SK-N-SH treated with all-trans-retinoic acid at 6 μM for 48 hours (cell line): ENCODE measurements around the gene FCAMR.
"Not testable (repeated sequence)": the region's sequence is repeated elsewhere in the genome, so short reads cannot be mapped to it uniquely, and the experiment has no call there.

ENCODE experiments used
- ATAC-seq: fragments of 200-7000 bp; cut with Tn5 transposase; 3 replicates; pipeline ENCODE4 v1.9.1; 2020; ENCODE audit warnings: mild to moderate bottlenecking, moderate library complexity
- ARNTL ChIP-seq: fragments of 450-650 bp; formaldehyde crosslinking; IDR thresholded peaks from 2 replicates; pipeline ENCODE4 v1.5.0; 2020; ENCODE audit warnings: low read depth, mild to moderate bottlenecking, moderate library complexity, borderline replicate concordance
- BACH2 ChIP-seq: fragments of 250-450 bp; sonication (Bioruptor Pico); IDR thresholded peaks from 2 replicates; pipeline ENCODE4 v1.9.0; 2021; ENCODE audit warnings: mild to moderate bottlenecking, borderline replicate concordance
- ESRRG ChIP-seq: fragments of 250-450 bp; sonication (Bioruptor Pico); IDR thresholded peaks from 2 replicates; pipeline ENCODE4 v1.6.1; 2021; ENCODE audit warnings: mild to moderate bottlenecking
- OSR1 ChIP-seq: fragments of 250-450 bp; sonication (Bioruptor Pico); IDR thresholded peaks from 2 replicates; pipeline ENCODE4 v1.8.0; 2022; ENCODE audit warnings: moderate library complexity, mild to moderate bottlenecking, inconsistent platforms
- PPARA ChIP-seq: fragments of 250-450 bp; sonication (Bioruptor Pico); IDR thresholded peaks from 2 replicates; pipeline ENCODE4 v1.5.0; 2020; ENCODE audit warnings: mild to moderate bottlenecking, borderline replicate concordance
- SNAI2 ChIP-seq: fragments of 250-450 bp; sonication (Bioruptor Pico); IDR thresholded peaks from 2 replicates; pipeline ENCODE4 v1.5.0; 2020; ENCODE audit warnings: mild to moderate bottlenecking, moderate library complexity
- TOX ChIP-seq: fragments of 250-450 bp; sonication (Bioruptor Pico); IDR thresholded peaks from 2 replicates; pipeline ENCODE4 v1.8.0; 2021; ENCODE audit warnings: mild to moderate bottlenecking, moderate library complexity, borderline replicate concordance
- ZC3H10 ChIP-seq: fragments of 250-450 bp; sonication (Bioruptor Pico); IDR thresholded peaks from 2 replicates; pipeline ENCODE4 v1.5.1; 2021; ENCODE audit warnings: mild to moderate bottlenecking, moderate library complexity
- ZFP3 ChIP-seq: fragments of 250-450 bp; sonication (Bioruptor Pico); IDR thresholded peaks from 2 replicates; pipeline ENCODE4 v1.5.0; 2020; ENCODE audit warnings: mild to moderate bottlenecking, moderate library complexity
- ZFP30 ChIP-seq: fragments of 450-650 bp; formaldehyde crosslinking; IDR thresholded peaks from 2 replicates; pipeline ENCODE4 v1.5.0; 2022; ENCODE audit warnings: mild to moderate bottlenecking, moderate library complexity
- ZNF565 ChIP-seq: fragments of 450-650 bp; formaldehyde crosslinking; conservative IDR thresholded peaks from 2 replicates; pipeline ENCODE4 v1.5.0; 2020; ENCODE audit warnings: low read depth, mild to moderate bottlenecking, moderate library complexity
- ZNF70 ChIP-seq: fragments of 450-650 bp; formaldehyde crosslinking; IDR thresholded peaks from 2 replicates; pipeline ENCODE4 v1.5.0; 2020; ENCODE audit warnings: mild to moderate bottlenecking, moderate library complexity
- ZNF8 ChIP-seq: fragments of 450-650 bp; formaldehyde crosslinking; IDR thresholded peaks from 2 replicates; pipeline ENCODE4 v1.5.0; 2020; ENCODE audit warnings: mild to moderate bottlenecking, moderate library complexity
- TF ChIP-seq, protein P1 (sequence below): fragments of 250-450 bp; sonication (Bioruptor Pico); IDR thresholded peaks from 2 replicates; pipeline ENCODE4 v1.8.0; 2020; ENCODE audit warnings: mild to moderate bottlenecking, moderate library complexity, borderline replicate concordance
- TF ChIP-seq, protein P2 (sequence below): fragments of 250-450 bp; sonication (Bioruptor Pico); IDR thresholded peaks from 2 replicates; pipeline ENCODE4 v1.8.0; 2021; ENCODE audit warnings: low read depth, mild to moderate bottlenecking, moderate library complexity, borderline replicate concordance
- TF ChIP-seq, protein P3 (sequence below): fragments of 250-450 bp; sonication (Bioruptor Pico); IDR thresholded peaks from 2 replicates; pipeline ENCODE4 v1.5.0; 2020; ENCODE audit warnings: mild to moderate bottlenecking, moderate library complexity
- TF ChIP-seq, protein P4 (sequence below): fragments of 250-450 bp; sonication (Bioruptor Pico); IDR thresholded peaks from 2 replicates; pipeline ENCODE4 v1.5.1; 2020; ENCODE audit warnings: low read depth, mild to moderate bottlenecking, moderate library complexity
- TF ChIP-seq, protein P5 (sequence below): fragments of 250-450 bp; sonication (Bioruptor Pico); IDR thresholded peaks from 2 replicates; pipeline ENCODE4 v1.5.1; 2021; ENCODE audit warnings: mild to moderate bottlenecking, moderate library complexity

FCAMR gene

DNA sequence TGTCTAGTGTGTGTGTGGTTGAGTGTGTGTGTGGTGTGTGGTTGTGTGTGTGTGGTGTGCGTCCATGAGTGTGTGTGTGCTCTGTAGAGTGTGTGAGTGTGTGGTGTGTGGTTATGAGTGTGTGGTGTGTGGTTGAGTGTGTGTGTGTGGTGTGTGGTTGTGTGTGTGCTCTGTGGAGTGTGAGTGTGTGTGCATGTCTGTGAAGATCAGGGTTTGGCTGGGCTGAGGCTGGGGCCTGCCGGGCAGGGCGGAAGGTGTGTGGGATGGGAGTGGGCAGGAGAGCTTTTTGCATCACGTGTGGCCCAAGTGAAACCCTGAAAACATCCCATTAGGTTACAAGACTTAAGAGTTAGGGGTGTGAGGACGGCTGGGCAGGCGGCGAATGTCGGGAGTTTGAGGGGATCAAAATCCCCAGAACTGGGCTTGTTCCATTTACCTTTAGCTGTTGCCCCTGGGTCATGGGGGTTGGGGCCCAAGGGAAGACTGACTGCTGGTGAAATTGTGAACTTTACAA is 45.6 kb downstream of the FCAMR start (continued):
- TF ChIP-seq, protein P1, sequence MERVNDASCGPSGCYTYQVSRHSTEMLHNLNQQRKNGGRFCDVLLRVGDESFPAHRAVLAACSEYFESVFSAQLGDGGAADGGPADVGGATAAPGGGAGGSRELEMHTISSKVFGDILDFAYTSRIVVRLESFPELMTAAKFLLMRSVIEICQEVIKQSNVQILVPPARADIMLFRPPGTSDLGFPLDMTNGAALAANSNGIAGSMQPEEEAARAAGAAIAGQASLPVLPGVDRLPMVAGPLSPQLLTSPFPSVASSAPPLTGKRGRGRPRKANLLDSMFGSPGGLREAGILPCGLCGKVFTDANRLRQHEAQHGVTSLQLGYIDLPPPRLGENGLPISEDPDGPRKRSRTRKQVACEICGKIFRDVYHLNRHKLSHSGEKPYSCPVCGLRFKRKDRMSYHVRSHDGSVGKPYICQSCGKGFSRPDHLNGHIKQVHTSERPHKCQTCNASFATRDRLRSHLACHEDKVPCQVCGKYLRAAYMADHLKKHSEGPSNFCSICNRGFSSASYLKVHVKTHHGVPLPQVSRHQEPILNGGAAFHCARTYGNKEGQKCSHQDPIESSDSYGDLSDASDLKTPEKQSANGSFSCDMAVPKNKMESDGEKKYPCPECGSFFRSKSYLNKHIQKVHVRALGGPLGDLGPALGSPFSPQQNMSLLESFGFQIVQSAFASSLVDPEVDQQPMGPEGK (CRISPR knock-in tag), result no peak
- TF ChIP-seq SNAI2 (CRISPR knock-in tag) (no peak), ZNF565 (no peak)
- TF ChIP-seq, all 23 proteins: peak for 0

DNA sequence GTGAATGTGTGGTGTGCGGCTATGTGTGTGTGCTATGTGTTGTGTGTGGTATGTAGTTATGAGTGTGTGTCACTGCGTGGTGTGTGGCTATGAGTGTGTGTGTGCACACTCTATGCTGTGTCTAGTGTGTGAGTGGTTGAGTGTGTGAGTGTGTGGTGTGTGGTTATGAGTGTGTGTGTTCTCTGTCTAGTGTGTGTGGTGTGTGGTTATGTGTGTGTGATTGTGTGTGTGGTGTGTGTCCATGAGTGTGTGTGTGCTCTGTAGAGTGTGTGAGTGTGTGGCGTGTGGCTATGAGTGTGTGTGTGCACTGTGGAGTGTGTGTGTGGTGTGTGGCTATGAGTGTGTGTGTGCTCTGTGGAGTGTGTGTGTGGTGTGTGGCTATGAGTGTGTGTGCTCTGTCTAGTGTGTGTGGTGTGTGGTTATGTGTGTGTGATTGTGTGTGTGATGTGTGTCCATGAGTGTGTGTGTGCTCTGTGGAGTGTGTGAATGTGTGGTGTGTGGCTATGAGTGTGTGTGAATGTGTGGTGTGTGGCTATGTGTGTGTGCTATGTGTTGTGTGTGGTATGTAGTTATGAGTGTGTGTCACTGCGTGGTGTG is 46.2 kb downstream of the FCAMR start:
- ATAC-seq, result not testable (repeated sequence)

DNA sequence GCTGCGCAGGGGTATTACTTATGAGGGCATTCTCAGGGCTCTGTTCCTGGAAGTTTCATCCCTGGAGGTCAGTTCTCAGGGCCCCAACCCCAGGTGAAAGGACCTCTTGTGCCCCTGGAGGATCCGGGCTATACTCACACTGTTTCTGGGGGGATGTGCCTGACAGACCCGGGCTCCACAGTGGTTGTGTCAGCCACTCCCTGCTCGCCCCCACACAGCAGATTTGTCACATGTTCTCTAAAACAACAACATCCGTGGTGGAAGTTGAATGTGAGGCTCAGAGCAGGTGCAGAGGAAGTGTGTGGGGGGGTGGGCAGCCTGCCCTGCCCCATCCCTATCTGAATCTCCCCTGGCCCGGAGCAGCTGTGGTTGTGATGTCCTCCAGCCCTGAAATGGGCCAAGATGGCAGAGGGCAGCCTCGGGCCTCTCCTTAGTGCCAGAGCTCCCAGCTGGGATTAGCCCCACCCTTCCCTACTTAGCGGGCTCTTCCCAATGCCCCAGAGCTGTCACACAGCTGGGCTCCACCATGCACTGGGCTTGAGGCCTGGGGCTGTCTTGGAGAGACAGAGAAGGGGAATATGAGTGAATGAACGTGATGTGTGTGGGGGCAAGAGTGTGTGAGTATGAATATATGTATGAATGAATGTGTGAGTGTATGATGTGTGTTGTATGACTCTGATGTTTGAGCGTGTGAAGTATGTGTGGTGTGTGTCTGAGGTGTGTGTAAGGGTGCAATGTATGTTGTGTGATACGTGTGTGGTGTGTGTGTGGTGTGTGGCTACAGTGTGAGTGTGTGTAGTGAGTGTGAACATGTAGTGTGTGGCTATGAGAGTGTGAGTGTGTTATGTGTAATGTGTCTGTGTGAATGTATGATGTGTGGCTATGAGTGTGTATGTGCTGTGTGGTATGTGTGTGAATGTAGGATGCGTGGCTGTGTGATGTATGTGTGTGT is 47.0 kb downstream of the FCAMR start:
- ATAC-seq, result no peak
- TF ChIP-seq ZFP3 (CRISPR knock-in tag) (no peak), ZC3H10 (CRISPR knock-in tag) (no peak), ZNF8 (CRISPR knock-in tag) (no peak), ZNF565 (no peak)

DNA sequence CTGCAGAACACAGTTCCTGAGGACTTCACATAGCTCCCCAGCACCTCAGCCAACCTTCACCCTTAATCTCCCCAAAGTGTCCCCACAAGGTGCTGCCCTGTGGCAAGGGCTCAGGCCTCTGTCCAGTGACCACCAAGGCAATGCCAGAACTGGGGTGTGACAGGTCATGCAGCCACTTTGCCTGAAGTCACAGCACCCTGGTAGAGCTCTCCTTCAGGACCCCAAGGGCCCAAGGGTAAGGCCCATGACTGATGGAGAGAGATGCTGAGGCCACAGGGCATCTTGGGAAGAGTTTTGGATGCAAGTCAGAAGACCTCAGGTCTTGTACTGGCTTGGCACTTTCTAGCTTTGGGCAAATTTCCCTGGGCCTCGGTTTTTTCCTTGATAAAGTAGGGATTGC is 47.7 kb downstream of the FCAMR start:
- no peak for ATAC-seq
- TF ChIP-seq ESRRG (no peak), ZC3H10 (CRISPR knock-in tag) (no peak), ARNTL (CRISPR knock-in tag) (no peak), BACH2 (CRISPR knock-in tag) (no peak), ZFP3 (CRISPR knock-in tag) (no peak), ZNF565 (no peak), ZNF8 (CRISPR knock-in tag) (no peak), PPARA (CRISPR knock-in tag) (no peak), OSR1 (CRISPR knock-in tag) (no peak), ZNF70 (CRISPR knock-in tag) (no peak), ZFP30 (CRISPR knock-in tag) (no peak), TOX (CRISPR knock-in tag) (no peak)
- TF ChIP-seq, protein P2, sequence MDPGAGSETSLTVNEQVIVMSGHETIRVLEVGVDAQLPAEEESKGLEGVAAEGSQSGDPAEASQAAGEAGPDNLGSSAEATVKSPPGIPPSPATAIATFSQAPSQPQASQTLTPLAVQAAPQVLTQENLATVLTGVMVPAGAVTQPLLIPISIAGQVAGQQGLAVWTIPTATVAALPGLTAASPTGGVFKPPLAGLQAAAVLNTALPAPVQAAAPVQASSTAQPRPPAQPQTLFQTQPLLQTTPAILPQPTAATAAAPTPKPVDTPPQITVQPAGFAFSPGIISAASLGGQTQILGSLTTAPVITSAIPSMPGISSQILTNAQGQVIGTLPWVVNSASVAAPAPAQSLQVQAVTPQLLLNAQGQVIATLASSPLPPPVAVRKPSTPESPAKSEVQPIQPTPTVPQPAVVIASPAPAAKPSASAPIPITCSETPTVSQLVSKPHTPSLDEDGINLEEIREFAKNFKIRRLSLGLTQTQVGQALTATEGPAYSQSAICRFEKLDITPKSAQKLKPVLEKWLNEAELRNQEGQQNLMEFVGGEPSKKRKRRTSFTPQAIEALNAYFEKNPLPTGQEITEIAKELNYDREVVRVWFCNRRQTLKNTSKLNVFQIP, result no peak
- TF ChIP-seq, protein P3, sequence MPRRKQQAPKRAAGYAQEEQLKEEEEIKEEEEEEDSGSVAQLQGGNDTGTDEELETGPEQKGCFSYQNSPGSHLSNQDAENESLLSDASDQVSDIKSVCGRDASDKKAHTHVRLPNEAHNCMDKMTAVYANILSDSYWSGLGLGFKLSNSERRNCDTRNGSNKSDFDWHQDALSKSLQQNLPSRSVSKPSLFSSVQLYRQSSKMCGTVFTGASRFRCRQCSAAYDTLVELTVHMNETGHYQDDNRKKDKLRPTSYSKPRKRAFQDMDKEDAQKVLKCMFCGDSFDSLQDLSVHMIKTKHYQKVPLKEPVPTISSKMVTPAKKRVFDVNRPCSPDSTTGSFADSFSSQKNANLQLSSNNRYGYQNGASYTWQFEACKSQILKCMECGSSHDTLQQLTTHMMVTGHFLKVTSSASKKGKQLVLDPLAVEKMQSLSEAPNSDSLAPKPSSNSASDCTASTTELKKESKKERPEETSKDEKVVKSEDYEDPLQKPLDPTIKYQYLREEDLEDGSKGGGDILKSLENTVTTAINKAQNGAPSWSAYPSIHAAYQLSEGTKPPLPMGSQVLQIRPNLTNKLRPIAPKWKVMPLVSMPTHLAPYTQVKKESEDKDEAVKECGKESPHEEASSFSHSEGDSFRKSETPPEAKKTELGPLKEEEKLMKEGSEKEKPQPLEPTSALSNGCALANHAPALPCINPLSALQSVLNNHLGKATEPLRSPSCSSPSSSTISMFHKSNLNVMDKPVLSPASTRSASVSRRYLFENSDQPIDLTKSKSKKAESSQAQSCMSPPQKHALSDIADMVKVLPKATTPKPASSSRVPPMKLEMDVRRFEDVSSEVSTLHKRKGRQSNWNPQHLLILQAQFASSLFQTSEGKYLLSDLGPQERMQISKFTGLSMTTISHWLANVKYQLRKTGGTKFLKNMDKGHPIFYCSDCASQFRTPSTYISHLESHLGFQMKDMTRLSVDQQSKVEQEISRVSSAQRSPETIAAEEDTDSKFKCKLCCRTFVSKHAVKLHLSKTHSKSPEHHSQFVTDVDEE (CRISPR knock-in tag), result no peak
- TF ChIP-seq, protein P4, sequence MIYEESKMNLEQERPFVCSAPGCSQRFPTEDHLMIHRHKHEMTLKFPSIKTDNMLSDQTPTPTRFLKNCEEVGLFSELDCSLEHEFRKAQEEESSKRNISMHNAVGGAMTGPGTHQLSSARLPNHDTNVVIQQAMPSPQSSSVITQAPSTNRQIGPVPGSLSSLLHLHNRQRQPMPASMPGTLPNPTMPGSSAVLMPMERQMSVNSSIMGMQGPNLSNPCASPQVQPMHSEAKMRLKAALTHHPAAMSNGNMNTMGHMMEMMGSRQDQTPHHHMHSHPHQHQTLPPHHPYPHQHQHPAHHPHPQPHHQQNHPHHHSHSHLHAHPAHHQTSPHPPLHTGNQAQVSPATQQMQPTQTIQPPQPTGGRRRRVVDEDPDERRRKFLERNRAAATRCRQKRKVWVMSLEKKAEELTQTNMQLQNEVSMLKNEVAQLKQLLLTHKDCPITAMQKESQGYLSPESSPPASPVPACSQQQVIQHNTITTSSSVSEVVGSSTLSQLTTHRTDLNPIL, result no peak
- TF ChIP-seq, protein P5, sequence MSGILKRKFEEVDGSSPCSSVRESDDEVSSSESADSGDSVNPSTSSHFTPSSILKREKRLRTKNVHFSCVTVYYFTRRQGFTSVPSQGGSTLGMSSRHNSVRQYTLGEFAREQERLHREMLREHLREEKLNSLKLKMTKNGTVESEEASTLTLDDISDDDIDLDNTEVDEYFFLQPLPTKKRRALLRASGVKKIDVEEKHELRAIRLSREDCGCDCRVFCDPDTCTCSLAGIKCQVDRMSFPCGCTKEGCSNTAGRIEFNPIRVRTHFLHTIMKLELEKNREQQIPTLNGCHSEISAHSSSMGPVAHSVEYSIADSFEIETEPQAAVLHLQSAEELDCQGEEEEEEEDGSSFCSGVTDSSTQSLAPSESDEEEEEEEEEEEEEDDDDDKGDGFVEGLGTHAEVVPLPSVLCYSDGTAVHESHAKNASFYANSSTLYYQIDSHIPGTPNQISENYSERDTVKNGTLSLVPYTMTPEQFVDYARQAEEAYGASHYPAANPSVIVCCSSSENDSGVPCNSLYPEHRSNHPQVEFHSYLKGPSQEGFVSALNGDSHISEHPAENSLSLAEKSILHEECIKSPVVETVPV (CRISPR knock-in tag), result no peak
